ENCODE data around the gene BLID.

The BLID gene

DNA sequence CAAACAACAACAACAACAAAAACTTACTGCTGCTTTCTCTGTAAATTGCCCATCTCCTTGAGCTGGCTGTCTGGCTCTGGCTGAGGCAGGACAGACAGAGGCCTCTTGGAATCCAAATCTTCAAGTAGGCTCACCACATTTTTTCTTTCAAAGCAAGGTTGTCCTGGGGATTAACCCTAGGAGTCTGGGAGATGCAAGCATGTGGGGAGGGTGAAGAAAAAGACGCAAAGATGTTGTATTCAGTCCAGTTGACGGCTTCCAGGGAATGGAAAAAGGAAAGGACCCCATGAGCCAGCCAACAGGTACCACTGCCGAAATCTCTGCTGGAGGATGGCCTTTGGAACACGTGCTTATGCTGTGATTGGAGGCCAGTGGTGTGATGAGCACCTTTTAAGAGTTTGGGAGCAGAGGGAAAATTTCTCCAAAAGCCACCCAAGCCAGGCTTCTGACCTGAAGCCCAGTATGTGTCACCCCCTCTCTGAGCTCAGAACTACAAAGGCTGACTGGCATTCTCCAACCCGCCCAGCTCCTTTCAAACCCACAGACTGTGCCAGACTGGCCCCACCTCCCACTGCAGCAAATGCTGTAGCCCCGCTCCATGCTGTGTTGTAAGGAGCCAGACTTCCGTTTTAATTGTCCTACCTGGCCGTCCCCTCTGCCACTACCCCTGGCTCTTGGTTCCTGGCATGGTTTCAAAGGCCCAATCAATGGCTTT, 10.8 kb downstream of the BLID start:
- DNase-seq (ENCODE audit: low read depth), result peak; percentile 38

DNA sequence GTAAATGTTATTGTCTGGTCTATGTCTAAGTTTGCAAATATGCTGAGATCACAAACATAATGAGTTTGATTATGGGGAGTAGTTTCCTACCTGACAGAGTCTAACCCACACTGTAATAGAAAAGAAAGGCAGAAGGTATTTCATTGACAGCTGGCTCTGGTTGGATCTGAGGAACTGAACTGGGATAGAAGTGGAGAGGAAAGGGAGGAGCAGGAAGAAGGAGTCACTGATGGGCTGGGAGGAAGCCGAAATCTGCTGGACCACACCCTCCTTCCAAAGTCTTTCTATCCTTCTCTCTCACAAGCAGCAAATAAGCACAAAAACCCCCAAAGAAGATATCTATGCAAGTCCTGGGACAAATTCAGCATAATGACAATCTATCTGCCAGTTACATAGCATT, 11.7 kb downstream of the BLID start:
- DNase-seq (ENCODE audit: low read depth), result peak; percentile 47

DNA sequence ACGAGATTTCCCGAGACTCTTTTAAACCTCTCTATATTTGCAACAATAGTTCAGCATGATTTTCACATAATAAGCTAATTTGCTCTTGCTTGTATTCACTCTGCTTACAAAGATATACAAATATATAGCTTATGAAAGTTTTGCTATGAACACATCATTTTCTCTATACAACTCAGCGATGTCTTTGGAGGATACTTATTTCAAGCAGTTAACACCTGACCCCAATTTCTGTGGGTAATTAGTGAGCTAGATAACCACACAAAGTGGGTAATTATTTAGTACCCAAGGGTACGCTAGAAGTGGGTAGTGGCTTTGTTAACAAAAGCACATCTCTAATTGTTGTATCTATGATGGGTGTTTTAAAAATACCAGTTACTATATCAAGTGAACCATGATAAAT, 12.3 kb downstream of the BLID start:
- DNase-seq (ENCODE audit: low read depth), result no peak

DNA sequence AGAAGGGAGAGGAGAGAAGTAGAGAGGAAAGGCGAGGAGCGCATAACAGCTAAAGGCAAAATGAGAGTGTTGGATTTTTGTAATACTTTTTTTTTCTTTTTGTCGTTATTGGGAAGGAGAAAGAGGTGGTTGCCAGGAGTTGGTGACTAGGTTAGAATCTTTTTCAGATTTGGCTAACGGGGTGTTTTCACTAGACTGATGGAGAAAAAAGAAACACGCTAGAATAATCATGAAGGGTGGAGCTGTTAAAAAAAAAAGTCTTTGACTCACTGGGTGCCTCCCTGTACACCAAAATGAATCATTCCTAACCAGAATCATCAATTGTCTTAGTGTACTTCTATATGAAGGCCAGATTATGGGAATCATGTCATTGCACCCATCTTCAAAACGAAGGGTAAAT, 12.7 kb downstream of the BLID start:
- DNase-seq (ENCODE audit: low read depth), result peak; percentile 55

DNA sequence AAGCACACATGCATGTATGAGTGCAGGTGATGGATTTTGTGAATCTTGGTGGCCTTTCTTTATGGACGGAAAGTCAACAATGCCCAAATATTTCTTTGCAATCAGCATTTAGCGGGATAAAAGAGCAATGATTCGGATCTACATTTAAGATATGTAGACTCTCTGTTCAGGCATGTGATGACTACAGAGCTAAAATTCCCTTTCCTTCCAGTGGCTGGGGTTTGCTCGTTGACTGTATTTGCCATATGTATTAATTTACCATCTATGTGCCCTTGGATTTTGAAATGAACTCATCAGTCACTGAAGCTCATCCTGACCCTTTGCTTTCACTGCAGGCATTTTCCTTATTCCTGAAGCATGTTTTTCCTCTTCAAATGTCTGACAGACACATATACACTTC, 13.6 kb downstream of the BLID start:
- DNase-seq (ENCODE audit: low read depth), result peak; percentile 69

DNA sequence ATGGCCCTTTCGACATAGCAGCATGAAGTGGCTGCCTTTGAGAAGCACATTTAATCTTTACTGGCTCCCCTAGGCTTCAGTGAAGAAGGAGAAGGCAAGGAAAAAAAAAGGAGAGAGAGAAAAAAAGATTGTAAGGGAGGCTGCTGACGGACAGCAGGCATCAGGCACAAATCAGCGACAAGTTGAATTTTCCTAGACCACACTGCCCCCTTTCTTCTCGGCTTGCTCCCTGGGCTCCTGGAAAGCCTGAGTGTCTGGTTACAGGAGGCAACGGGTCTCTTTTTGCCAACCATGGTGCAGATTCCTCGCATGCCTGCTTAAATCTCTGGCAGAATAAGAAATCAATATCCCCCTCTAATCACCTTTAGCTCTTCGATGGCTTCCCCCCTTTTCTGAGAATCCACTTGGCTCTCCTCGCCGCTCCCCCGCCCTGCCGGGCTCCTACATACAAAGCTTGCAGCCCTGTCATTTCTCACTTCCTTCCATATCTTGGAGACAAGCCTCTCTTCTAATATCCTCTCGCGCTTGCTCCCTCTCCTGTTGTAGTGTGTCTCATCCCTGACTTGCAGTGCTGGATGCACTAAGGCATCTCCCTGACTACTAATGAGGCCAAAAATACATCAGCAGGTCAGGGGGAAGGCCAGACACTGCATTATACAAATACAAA, 14.3 kb downstream of the BLID start:
- peak; percentile 93 for DNase-seq (ENCODE audit: low read depth)

DNA sequence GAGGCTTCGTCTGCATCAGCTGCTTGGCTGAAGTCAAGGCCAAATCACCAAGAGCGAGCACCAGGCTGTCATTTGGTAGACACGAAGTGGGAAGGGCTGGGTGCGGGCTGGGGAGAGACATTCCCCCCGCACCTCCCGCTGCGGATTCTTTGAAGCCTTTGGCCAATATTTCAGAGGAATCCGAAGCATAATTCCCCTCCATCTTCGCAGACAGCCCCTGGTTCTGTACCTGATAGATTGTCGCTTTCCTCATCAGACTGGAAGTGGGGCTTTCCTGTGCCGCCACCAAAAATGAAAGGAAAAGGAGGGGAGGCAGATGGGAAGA, 15.3 kb downstream of the BLID start:
- peak; percentile 80 for DNase-seq (ENCODE audit: low read depth)

DNA sequence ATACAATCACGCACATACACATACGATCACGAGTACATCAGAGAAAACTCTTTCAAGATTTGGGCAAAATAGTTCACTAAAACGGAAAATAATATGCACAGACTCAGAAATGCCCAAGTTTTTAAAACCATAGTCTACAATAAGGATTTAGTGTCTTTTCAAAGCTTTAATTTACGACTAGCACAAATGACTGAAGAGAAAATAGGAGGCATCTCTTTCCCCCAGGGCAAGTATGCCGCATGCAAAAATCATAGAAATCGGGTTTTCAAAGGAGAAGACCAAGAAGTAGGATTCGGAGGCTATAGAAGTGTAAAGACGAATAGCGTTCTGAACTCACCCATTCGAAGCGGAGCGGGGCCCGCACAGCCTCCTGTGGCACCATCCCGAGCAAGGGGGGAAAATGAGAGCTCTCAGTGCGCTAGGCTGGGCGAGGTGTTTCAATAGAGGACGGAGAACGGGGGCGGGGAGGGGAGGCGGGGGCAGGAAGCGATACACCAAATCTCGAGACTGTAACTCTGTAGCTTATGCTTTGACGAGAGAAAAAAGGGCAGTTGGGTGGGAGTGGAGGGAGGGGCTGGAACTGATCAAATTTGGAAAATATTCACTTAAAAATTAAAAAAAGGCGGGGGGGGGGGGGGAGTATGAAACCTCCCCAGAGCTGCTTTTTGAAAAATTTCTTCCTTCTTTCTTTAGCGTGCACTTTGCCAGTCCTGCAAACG, 15.8 kb downstream of the BLID start:
- peak; percentile 85 for DNase-seq (ENCODE audit: low read depth)

DNA sequence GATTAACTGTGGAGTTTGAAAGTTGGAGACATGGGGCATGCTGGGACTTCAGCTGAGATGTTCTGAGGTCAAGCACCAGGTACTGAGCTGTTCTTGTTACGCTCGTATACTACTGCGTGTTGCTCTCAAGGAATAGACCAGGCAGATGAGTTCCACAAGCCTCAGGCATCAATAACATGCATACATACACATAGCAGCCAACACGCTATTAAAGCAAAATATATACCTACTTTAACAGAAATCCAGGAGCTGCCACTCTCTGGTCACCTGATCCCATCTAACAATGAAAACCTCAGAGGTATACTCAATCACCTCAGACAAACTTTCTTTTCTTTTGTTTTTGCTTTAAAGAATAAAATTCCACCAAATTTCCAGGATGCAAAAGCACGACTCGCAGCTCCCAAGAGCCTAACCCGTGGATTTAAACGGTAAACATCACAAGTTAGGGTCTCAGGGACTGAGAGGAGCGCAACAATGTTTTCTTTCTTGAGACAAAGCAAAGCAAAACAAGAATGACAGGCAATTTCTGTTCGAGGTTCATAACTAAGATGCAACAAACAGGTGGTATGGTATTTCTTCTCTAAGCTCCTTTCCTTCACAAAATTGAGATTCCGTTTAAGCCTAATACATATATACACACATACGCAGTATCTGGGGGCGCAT, 16.5 kb downstream of the BLID start:
- DNase-seq (ENCODE audit: low read depth), result peak; percentile 78

DNA sequence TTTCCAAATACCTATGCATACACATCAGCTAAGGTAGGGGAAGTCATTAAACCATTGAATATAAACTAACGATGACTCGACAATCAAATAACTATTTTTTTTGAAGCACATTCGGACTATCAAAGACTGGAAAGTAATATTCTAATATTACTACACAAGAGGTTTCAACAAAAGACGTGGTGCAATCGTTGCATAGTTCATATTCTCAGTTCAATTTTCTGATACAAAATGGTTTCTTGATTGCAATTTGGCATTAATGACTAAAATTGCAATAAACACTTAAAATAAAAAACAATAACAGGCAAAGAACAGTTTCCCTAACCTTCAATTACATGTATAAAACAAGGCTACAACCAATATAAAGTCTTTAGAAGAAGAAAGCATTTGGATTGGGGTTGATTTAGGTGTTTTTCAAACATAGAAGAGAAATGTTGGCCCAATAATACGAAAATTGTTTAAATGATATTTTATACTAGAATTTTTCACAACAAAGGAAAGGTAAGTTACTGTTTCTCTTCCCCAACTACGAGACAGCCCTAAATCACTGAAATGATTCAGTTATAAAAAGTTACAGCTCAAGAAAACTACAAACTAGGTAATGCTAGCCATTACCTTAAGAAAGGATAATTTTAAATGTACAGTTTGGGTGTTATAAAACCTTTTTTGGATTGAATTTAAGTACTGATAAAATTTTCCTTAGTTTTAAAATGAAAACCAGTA, 17.6 kb downstream of the BLID start:
- DNase-seq (ENCODE audit: low read depth), result peak; percentile 34

DNA sequence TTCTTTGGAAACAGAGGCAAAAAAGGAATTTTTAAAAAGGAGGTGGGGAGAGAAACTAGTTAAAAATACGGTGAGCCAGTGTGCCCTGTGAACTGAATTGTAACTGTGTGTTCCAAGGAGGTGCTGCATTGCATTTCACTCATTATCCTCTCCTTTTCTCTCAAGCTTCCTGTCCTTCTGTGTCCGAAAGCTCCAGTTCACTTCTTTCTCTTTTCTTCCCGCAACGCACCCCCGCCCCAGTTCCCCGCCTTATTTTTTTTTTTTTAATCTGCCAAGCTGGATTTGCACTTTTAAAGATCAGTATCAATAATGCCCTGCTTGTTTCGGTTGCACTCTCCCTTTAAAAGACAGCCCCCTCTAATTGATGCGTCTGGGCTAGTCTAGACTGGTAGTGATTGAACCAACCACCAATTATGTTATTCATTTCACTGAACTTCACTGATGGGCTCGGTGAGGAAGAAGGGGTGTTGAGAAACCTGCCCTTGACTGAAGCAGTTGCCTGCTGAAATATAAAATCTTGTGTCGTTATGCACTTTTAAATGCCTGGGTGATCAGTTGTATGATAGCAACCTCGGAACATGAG, 18.5 kb downstream of the BLID start:
- DNase-seq (ENCODE audit: low read depth), result peak; percentile 74

DNA sequence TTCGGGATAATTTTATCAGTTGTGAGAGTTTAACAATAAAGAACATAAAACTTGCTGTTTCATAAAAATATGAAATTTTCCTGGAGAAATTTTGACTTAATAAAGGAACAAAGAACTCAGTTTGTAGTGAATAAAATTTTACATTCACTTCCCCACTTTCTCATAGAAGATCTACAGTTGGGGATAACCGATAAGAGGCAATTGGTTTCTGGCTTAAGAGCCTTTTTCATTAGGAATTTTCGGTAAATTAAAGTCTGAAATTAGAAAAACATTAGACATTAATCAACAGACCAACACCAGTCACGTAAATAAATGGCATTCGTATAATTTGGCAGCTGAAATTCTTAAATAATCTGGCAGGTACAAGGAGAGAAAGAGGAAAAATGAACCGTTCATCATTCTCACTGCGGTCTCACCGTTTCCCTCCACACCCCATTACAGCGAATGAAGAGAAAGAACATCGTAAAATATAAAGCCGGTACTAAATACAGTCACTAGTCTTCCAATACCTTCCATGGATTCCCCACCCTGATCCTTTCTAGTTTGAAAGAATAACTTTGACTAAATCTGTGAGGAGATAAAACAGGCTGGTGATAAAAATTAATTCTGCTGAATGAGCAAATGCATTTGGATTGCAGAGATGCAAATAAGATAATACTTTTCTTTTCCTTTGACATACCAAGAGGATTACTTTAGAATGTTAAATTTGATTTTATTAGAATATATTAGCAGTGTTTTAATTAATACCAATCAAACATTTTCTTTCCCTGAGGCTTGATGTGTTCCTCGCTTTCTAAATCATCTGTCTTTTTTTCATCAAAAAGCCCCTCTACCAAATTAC, 19.5 kb downstream of the BLID start:
- peak; percentile 53 for DNase-seq (ENCODE audit: low read depth)

DNA sequence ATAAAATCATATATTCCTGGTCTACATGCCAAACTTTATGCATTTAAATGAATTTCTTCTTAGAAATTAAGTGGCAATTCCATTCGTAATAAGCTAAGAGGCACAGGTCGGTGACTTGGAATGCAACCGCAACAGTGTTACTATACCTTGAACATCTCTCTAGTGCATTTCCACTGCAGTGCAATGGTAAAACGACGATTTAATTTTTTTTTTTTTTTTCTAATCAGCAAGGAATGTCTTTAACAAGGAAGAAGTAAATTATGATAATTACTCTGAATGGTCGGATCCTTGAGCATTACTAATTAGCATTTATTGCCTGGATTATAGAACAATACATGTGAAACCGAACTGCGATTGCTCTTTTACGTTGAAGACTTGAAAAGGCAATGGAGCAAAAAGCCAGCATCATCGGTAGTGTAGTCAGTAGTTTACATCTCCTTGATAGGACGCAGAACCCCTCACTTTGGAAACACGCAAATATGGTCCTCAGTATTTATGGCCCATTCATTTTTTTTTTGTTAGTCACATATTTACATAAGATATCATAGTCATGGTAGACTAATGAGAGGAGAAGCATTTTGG, 20.2 kb downstream of the BLID start:
- DNase-seq (ENCODE audit: low read depth), result peak; percentile 91

DNA sequence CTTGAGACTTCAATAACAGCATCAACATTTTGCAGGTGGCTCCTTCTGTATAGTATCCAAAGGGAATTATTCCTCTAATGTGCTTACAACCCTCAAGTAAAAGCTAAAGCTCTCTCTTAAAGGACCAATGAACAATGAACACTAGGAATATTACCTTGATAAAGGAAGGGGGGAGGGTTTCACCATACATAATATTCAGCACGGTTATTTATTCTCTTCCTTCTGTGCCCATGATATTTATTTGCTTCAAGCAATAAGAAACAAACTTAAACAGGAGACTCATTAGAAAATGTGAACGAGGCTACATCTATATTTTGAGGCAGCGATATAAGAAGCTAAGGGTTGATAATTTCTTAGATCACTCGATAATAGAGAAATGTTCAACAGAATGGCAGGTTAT, 21.2 kb downstream of the BLID start:
- DNase-seq (ENCODE audit: low read depth), result no peak

DNA sequence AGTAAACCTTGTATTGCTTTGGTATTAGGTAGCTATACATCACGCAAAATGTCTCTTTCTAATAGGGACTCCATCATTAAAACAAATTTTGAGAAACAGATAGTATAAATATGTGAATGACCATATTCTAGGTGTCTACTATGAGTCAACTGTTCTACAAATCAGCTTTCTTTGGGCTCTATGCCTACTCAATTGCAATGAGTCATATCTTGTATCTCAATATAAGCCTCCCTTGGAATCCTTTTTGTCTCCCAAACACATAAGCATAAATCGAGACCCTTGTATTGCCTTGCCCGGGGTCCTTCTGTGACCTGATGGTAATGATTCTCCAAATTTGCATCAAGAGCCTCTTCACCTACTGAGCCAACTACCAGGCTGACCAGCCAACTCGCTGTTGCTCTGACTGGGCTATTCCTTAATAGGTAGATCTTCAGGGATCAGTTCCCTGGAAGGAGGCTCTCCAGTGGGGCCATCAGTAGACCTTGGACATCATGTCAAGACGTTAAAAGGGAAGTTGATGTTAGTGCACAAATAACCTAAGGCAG, 22.2 kb downstream of the BLID start:
- DNase-seq (ENCODE audit: low read depth), result peak; percentile 79

DNA sequence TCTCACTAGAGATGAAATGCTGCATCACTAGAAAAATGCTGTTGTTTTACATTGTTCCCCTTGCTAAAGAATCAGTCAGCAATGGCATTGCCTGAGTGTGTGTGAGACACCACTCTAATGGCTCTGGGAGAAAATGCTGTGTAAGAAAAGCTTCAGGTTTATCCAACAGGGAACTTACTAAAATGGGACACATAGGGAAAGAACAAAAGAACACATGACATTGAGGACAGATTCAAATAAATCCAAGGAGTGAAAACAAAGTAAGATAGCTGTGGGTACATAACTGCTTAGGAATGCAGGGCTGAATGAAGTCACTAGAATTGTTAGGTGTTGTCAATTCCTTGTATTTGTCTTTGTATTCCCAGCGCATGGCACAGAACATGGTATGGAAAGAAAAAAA, 24.2 kb downstream of the BLID start:
- peak; percentile 58 for DNase-seq (ENCODE audit: low read depth)

DNA sequence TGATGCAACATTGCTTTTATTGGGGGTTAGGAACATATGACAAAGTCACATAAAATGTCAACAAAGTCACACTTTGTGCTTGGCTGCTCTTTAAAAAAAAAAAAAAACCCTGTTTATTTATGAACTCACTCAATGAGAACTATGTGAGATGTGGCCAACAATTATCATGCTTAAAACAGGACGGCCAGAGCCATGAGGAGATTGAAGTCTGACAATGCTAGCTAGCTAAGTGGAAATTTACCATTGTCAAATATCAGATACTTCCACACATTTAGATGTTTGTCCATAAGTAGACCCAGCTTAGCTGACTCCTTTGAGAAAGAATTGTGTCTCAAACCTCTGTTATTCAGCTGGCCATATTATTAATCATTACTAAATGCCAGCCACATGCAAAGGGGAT, 26.9 kb downstream of the BLID start:
- DNase-seq (ENCODE audit: low read depth), result peak; percentile 55

DNA sequence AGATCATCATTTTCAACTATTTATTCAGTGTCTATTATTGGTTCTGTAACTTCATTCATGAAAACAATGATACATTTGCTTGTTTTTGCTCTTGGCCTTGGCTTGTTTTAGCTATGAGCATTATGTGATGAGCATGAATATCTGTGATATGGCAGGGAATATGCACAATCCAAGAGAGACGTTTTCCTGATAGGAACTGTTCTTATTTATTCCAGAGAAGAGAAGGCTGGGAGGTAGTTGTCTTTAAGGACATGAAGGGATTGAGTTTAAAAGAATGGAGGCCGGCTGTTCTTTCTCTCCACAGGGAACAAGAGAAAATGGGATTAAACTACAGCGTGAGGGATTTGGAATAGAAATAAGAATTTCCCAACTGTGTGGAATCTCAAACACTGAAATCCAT, 30.3 kb downstream of the BLID start:
- DNase-seq (ENCODE audit: low read depth), result no peak

DNA sequence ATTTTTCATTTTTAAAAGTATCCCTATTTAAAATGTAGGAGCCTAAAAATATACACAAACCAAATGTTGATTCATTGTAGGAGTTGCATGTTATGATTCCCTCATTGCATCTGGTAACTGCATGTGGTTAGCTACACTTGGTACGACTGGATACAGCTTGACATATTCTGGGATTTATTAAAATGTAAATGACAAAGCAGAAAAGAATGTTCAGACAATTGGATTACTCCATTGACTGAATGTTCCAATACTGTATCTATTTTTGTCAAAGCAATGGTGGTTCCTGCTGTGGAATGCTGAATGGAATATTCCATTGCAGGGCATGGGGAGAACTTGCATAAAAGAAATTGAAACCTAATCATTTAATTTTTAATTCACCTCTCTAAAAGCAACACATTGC, 30.8 kb downstream of the BLID start:
- DNase-seq (ENCODE audit: low read depth), result peak; percentile 95

DNA sequence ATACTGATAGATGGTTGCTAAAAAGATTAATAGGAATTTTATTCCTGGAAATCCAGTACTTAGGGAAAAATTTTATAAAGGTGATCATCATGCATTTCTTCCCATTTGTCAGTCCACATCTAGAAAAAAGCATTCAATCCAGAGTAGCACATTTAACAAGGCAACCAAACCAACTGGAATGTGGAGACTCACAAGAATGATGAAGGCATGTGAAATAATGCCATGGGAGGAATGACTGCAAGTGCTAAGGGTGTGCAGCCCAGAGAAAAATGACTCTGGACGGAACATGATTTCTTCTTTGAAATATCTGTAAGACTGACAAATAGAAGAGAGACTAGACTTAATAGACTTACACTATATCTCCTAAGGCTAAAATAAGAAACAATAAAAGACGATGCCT, 33.8 kb downstream of the BLID start:
- peak; percentile 82 for DNase-seq (ENCODE audit: low read depth)

Data from EH (cell line).